Peyer's patch (tissue), 4 donors: ENCODE results near the gene OSBPL10. TPM values are rescaled to one million over a fixed set of nuclear protein-coding genes. Genes with fewer than 3 reads are reported as not detected.

Experiments
- DNase-seq, 3 donors: peaks; one replicate each; pipeline ENCODE4 v3.0.0-alpha.2; 2017 to 2019
- H3K27ac ChIP-seq, 4 donors: fragments of 200-600 bp; sonication (generic); one replicate each; pipeline ENCODE4 v1.5.1; 2016 to 2019
- H3K27me3 ChIP-seq, 2 donors: fragments of 200-600 bp; sonication (generic); one replicate each; pipeline ENCODE4 v1.5.1; 2019
- H3K36me3 ChIP-seq, 3 donors: fragments of 200-600 bp; sonication (generic); one replicate each; pipeline ENCODE4 v1.5.1; 2016 to 2019
- H3K4me1 ChIP-seq, 4 donors: fragments of 200-600 bp; sonication (generic); one replicate each; pipeline ENCODE4 v1.5.1; 2016 to 2019
- H3K4me3 ChIP-seq, 4 donors: fragments of 200-600 bp; sonication (generic); 1 replicate in 3 of 4; 2 replicates in 1 of 4; pipeline ENCODE4 v1.5.1; 2016 to 2019; ENCODE audit warnings: mild to moderate bottlenecking in 1 of 4
- H3K9me3 ChIP-seq, 4 donors: fragments of 200-600 bp; sonication (generic); one replicate each; pipeline ENCODE4 v1.5.1; 2016 to 2019; ENCODE audit warnings: mild to moderate bottlenecking in 1 of 4
- CTCF ChIP-seq, 6 experiments: fragments of 450-650 bp in 4 of 6; fragments of 200-600 bp in 2 of 6; sonication (generic) in 1 of 6; IDR thresholded peaks; one replicate each; pipeline ENCODE4 v1.5.1; 2017 to 2019; ENCODE audit warnings: antibody characterized with exemption in 6 of 6, mild to moderate bottlenecking in 3 of 6, moderate library complexity in 1 of 6
- POLR2A ChIP-seq, 2 donors: fragments of 450-650 bp; IDR thresholded peaks; one replicate each; pipeline ENCODE4 v1.5.1; 2017; ENCODE audit warnings: antibody characterized with exemption in 2 of 2, mild to moderate bottlenecking in 2 of 2, moderate library complexity in 2 of 2
- total RNA-seq, 4 donors: library from RNA; depleted of rRNA; stranded (reverse); fragments of >200 nt; gene quantifications; one replicate each; pipeline ENCODE4 v1.1.0, GENCODE V29; 2016

OSBPL10 gene
- total RNA-seq, 4 donors from 2014 or later: 18.5 to 128 (median 60.5) TPM

- Histone ChIP-seq H3K36me3 (peaks cover 0 to 68% (median 4%) of the 10 kb centered on the region in 3 donors), H3K27ac (no peak overlapping the region), H3K4me3 (no peak overlapping the region), H3K27me3 (no peaks in the 10 kb centered on the region), H3K4me1 (no peaks in the 10 kb centered on the region), H3K9me3 (no peaks in the 10 kb centered on the region)
- DNase-seq: no peak
- TF ChIP-seq CTCF (IDR thresholded peaks at IDR 0.05): no peak
- TF ChIP-seq POLR2A (IDR thresholded peaks at IDR 0.05): no peak
These were observed 358.3 kb downstream of the OSBPL10 start for GRCh38 chr3:31622636-31623288.

GRCh38 chr3:31621314-31621713 is 359.7 kb downstream of the OSBPL10 start:
- DNase-seq: no peak
- peaks cover 0 to 64% (median 1%) of the 10 kb centered on the region in 3 donors for H3K36me3 ChIP-seq
- H3K27me3 ChIP-seq: no peaks in the 10 kb centered on the region
- H3K9me3 ChIP-seq: no peaks in the 10 kb centered on the region
- no peak overlapping the region for H3K4me3 ChIP-seq
- H3K4me1 ChIP-seq: no peaks in the 10 kb centered on the region
- H3K27ac ChIP-seq: no peak overlapping the region
- TF ChIP-seq POLR2A (IDR thresholded peaks at IDR 0.05) (no peak), CTCF (IDR thresholded peaks at IDR 0.05) (no peak)

- H3K4me1 ChIP-seq: no peaks in the 10 kb centered on the region
- H3K36me3 ChIP-seq: peaks cover 0 to 58% (median 0%) of the 10 kb centered on the region in 3 donors
- H3K27me3 ChIP-seq: no peaks in the 10 kb centered on the region
- H3K9me3 ChIP-seq: no peaks in the 10 kb centered on the region
- TF ChIP-seq CTCF (IDR thresholded peaks at IDR 0.05) (no peak), POLR2A (IDR thresholded peaks at IDR 0.05) (no peak)
- no peak overlapping the region for H3K27ac ChIP-seq
- H3K4me3 ChIP-seq: no peak overlapping the region
- DNase-seq: no peak
These were observed 360.4 kb downstream of the OSBPL10 start for GRCh38 chr3:31620656-31621055.

- no peaks in the 10 kb centered on the region for H3K9me3 ChIP-seq
- peaks cover 0 to 36% (median 0%) of the 10 kb centered on the region in 3 donors for H3K36me3 ChIP-seq
- no peaks in the 10 kb centered on the region for H3K4me1 ChIP-seq
- no peaks in the 10 kb centered on the region for H3K27me3 ChIP-seq
- no peak overlapping the region for H3K27ac ChIP-seq
- no peak for DNase-seq
- H3K4me3 ChIP-seq: no peak overlapping the region
- no peak for TF ChIP-seq POLR2A (IDR thresholded peaks at IDR 0.05)
- no peak for TF ChIP-seq CTCF (IDR thresholded peaks at IDR 0.05)
These were observed 364.4 kb downstream of the OSBPL10 start for GRCh38 chr3:31616711-31617110.

- Histone ChIP-seq H3K27me3 (no peaks in the 10 kb centered on the region), H3K27ac (no peak overlapping the region), H3K9me3 (no peaks in the 10 kb centered on the region), H3K36me3 (peaks cover 0 to 23% (median 0%) of the 10 kb centered on the region in 3 donors), H3K4me3 (no peak overlapping the region), H3K4me1 (no peaks in the 10 kb centered on the region)
- no peak for DNase-seq
- TF ChIP-seq CTCF (IDR thresholded peaks at IDR 0.05) (no peak), POLR2A (IDR thresholded peaks at IDR 0.05) (no peak)
These were observed 365.8 kb downstream of the OSBPL10 start for GRCh38 chr3:31615071-31615875.
